ENCODE measurements around the gene PPARA. TPM values are rescaled to one million over a fixed set of nuclear protein-coding genes. Genes with fewer than 3 reads are reported as not detected.

Gene PPARA
- total and polyA plus RNA-seq, 2 donors (not counting 3 experiments of a cell fraction or from before 2014, with no cell fraction given) = 3.1 to 10.7 TPM

- Histone ChIP-seq H3K9me1 (replicated peaks; ENCODE audit: control insufficient read depth, extremely low read depth, insufficient read depth, low read length) (no peaks in the 10 kb centered on the region), H3K4me3 (replicated peaks in 1 of 3; ENCODE audit: insufficient read depth in 1 of 3, low read depth in 1 of 3, low read length in 3 of 3) (no peak overlapping the region), H3K27me3 (ENCODE audit: control insufficient read depth in 2 of 2, insufficient read depth in 2 of 2, low read length in 2 of 2) (no peaks in the 10 kb centered on the region), H3K27ac (ENCODE audit: insufficient read depth, low read depth, low read length) (no peak overlapping the region), H4K20me1 (replicated peaks; ENCODE audit: control insufficient read depth, extremely low read depth, insufficient read depth, low read length) (no peaks in the 10 kb centered on the region), H3K9me3 (replicated peaks; ENCODE audit: control insufficient read depth, insufficient read depth, low read length) (no peaks in the 10 kb centered on the region), H2AFZ (ENCODE audit: low read depth, low read length) (no peak overlapping the region), H3K79me2 (ENCODE audit: control insufficient read depth, insufficient read depth, low read length) (no peaks in the 10 kb centered on the region), H3K36me3 (ENCODE audit: control insufficient read depth in 2 of 2, extremely low read depth in 1 of 2, insufficient read depth in 2 of 2, low read length in 2 of 2) (no peaks in the 10 kb centered on the region), H3K4me1 (ENCODE audit: control insufficient read depth, extremely low read depth, insufficient read depth, low read length) (no peaks in the 10 kb centered on the region), H3K9ac (replicated peaks; ENCODE audit: extremely low read depth, insufficient read depth, low read length) (no peak overlapping the region), H3K4me2 (ENCODE audit: insufficient read depth, low read length) (no peak overlapping the region)
- intact Hi-C loops (cut with micrococcal nuclease) (no loop called here), dilution Hi-C loops (cut with MboI; ENCODE audit: extremely low pct_ligation_motif_present, low sequenced_read_pairs) (no loop called here)
- ChIA-PET POLR2A (no interaction called here), CTCF (no interaction called here)
- BruUV-seq (replicated peaks) = no TSS peak
- no peak for DNase-seq (ENCODE audit: low read depth, low spot score)
- TF ChIP-seq MYC (IDR thresholded peaks at IDR 0.05; ENCODE audit: low read depth, low read length) (no peak), CTCF (IDR thresholded peaks at IDR 0.05; ENCODE audit: extremely low read depth in 1 of 2, insufficient read depth in 1 of 2, low read depth in 1 of 2, low read length in 2 of 2) (no peak)
- no peak for FAIRE-seq
Measured at GRCh38 chr22:46219636-46220035, 69.3 kb downstream of the PPARA start.

GRCh38 chr22:46220921-46221320 lies 70.6 kb downstream of the PPARA start:
- intact Hi-C loops (cut with micrococcal nuclease) = no loop called here
- POLR2A ChIA-PET = no interaction called here
- Histone ChIP-seq H3K4me3 (replicated peaks in 1 of 3; ENCODE audit: insufficient read depth in 1 of 3, low read depth in 1 of 3, low read length in 3 of 3) (no peak overlapping the region), H3K79me2 (ENCODE audit: control insufficient read depth, insufficient read depth, low read length) (no peaks in the 10 kb centered on the region), H3K9me3 (replicated peaks; ENCODE audit: control insufficient read depth, insufficient read depth, low read length) (no peaks in the 10 kb centered on the region), H3K9ac (replicated peaks; ENCODE audit: extremely low read depth, insufficient read depth, low read length) (no peak overlapping the region), H3K4me2 (ENCODE audit: insufficient read depth, low read length) (no peak overlapping the region), H4K20me1 (replicated peaks; ENCODE audit: control insufficient read depth, extremely low read depth, insufficient read depth, low read length) (no peaks in the 10 kb centered on the region), H2AFZ (ENCODE audit: low read depth, low read length) (no peak overlapping the region), H3K27ac (ENCODE audit: insufficient read depth, low read depth, low read length) (no peak overlapping the region), H3K27me3 (ENCODE audit: control insufficient read depth in 2 of 2, insufficient read depth in 2 of 2, low read length in 2 of 2) (no peaks in the 10 kb centered on the region), H3K9me1 (replicated peaks; ENCODE audit: control insufficient read depth, extremely low read depth, insufficient read depth, low read length) (no peaks in the 10 kb centered on the region), H3K4me1 (ENCODE audit: control insufficient read depth, extremely low read depth, insufficient read depth, low read length) (no peaks in the 10 kb centered on the region), H3K36me3 (ENCODE audit: control insufficient read depth in 2 of 2, extremely low read depth in 1 of 2, insufficient read depth in 2 of 2, low read length in 2 of 2) (no peaks in the 10 kb centered on the region)
- FAIRE-seq (no peak), DNase-seq (ENCODE audit: low read depth, low spot score) (no peak)
- TF ChIP-seq FOS (IDR thresholded peaks at IDR 0.05; ENCODE audit: borderline replicate concordance, insufficient read depth, low read length) = no peak
- TF ChIP-seq EZH2 (IDR thresholded peaks at IDR 0.05; ENCODE audit: borderline replicate concordance, low read depth, low read length, severe bottlenecking) = no peak
- no peak for TF ChIP-seq POLR2AphosphoS5 (IDR thresholded peaks at IDR 0.05; ENCODE audit: insufficient read depth, low read depth, low read length)
- TF ChIP-seq MYC (IDR thresholded peaks at IDR 0.05; ENCODE audit: low read depth, low read length) = no peak
- no peak for TF ChIP-seq POLR2A (IDR thresholded peaks at IDR 0.05; ENCODE audit: low read depth, low read length)
- BruUV-seq (replicated peaks) = no TSS peak
- CTCF ChIA-PET = interaction anchor here (0.6 kb wide), 1 partner anchor 321 kb away, joined by 3 read pairs; no protein-coding TSS in a partner anchor
- dilution Hi-C loops (cut with MboI; ENCODE audit: extremely low pct_ligation_motif_present, low sequenced_read_pairs) = no loop called here
